ENCODE measurements around the gene NECAB2.

DNA sequence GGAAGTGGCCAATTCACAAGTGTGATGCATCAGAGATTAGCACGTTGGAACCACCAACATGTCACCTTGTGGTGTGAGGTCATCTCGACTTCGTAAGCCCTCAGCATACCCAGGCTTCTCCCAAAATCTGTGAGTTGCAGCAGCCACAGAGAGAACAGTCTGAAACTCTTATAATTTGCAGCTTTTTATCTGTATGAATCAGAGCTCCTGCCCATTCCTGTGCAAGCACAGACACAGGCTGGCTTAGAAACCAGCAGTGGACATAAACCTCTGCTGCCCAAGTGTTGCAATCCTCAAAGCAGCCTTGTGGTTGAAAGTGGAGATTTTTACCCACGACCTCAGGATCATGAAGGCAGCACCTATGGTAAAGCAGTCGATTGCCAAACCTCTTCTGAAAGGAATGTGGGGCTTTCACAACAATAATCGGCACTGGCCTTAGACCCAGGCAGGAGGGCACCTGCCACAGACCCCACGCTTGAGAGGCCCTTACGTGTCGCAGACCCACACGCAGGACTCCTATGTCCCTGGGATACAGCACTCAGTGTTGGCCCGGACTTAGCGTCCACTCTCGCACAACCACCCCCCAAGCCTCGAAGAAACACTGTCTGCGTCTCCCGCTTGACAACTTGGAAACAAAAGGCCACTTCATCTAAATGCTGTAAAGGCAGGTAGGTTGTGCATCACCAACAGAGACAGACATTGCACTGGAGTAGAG, 39.5 kb upstream of the NECAB2 start:
- TF ChIP-seq POLR2AphosphoS5 (IDR thresholded peaks at IDR 0.05; ENCODE audit: low read depth) (no peak), GABPA (IDR thresholded peaks at IDR 0.05; ENCODE audit: low read depth) (no peak)
- TF ChIP-seq, protein P1, sequence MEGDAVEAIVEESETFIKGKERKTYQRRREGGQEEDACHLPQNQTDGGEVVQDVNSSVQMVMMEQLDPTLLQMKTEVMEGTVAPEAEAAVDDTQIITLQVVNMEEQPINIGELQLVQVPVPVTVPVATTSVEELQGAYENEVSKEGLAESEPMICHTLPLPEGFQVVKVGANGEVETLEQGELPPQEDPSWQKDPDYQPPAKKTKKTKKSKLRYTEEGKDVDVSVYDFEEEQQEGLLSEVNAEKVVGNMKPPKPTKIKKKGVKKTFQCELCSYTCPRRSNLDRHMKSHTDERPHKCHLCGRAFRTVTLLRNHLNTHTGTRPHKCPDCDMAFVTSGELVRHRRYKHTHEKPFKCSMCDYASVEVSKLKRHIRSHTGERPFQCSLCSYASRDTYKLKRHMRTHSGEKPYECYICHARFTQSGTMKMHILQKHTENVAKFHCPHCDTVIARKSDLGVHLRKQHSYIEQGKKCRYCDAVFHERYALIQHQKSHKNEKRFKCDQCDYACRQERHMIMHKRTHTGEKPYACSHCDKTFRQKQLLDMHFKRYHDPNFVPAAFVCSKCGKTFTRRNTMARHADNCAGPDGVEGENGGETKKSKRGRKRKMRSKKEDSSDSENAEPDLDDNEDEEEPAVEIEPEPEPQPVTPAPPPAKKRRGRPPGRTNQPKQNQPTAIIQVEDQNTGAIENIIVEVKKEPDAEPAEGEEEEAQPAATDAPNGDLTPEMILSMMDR (IDR thresholded peaks at IDR 0.05; ENCODE audit: insufficient read depth, low read length), result no peak
- TF ChIP-seq, protein P2, sequence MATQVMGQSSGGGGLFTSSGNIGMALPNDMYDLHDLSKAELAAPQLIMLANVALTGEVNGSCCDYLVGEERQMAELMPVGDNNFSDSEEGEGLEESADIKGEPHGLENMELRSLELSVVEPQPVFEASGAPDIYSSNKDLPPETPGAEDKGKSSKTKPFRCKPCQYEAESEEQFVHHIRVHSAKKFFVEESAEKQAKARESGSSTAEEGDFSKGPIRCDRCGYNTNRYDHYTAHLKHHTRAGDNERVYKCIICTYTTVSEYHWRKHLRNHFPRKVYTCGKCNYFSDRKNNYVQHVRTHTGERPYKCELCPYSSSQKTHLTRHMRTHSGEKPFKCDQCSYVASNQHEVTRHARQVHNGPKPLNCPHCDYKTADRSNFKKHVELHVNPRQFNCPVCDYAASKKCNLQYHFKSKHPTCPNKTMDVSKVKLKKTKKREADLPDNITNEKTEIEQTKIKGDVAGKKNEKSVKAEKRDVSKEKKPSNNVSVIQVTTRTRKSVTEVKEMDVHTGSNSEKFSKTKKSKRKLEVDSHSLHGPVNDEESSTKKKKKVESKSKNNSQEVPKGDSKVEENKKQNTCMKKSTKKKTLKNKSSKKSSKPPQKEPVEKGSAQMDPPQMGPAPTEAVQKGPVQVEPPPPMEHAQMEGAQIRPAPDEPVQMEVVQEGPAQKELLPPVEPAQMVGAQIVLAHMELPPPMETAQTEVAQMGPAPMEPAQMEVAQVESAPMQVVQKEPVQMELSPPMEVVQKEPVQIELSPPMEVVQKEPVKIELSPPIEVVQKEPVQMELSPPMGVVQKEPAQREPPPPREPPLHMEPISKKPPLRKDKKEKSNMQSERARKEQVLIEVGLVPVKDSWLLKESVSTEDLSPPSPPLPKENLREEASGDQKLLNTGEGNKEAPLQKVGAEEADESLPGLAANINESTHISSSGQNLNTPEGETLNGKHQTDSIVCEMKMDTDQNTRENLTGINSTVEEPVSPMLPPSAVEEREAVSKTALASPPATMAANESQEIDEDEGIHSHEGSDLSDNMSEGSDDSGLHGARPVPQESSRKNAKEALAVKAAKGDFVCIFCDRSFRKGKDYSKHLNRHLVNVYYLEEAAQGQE (IDR thresholded peaks at IDR 0.05; ENCODE audit: insufficient replicate concordance, low read depth), result no peak
